GM12878 (cell line): Measurements from ENCODE around the gene SSBP2. TPM values are rescaled to one million over a fixed set of nuclear protein-coding genes. Genes with fewer than 3 reads are reported as not detected.

Experiments
- ATAC-seq: fragments of 200-7000 bp; cut with Tn5 transposase; 3 replicates; pipeline ENCODE4 v1.9.1; 2020; ENCODE audit warnings: mild to moderate bottlenecking, moderate library complexity
- BruUV-seq: library from RNA; stranded (reverse); fragments of 400-500 nt; replicated peaks from 2 replicates; lab custom pipeline; 2021; lab: Mats Ljungman, UMichigan
- CTCF ChIA-PET: fragments of 300-600 bp; sonication (Branson Sonifier 250); formaldehyde crosslinking; extraction: SDS; loops from one replicate; lab custom pipeline; 2021; ENCODE audit warnings: inconsistent platforms; lab: Yijun Ruan, JAX
- POLR2A ChIA-PET: fragments of 350-600 bp; formaldehyde crosslinking; extraction: SDS; loops from one replicate; lab custom pipeline; 2021; ENCODE audit warnings: inconsistent platforms; lab: Charles Lee
- RAD21 ChIA-PET: fragments of 300-600 bp; sonication (Branson Sonifier 250); formaldehyde crosslinking; loops from one replicate; lab custom pipeline; 2023; ENCODE audit warnings: antibody characterized with exemption; ENCODE audit not compliant: unreplicated experiment; lab: Charles Lee
- SMC1A ChIA-PET: fragments of 300-600 bp; sonication (Branson Sonifier 250); formaldehyde crosslinking; loops from one replicate; lab custom pipeline; 2023; ENCODE audit not compliant: unreplicated experiment, uncharacterized antibody; lab: Charles Lee
- DNase-seq: peaks from one replicate; pipeline ENCODE4 v3.0.0-alpha.2; 2011; ENCODE audit warnings: low read depth, low spot score
- FAIRE-seq: peaks from 3 replicates; lab custom pipeline; 2011; peaks lifted over from hg19 to GRCh38; lab: Jason Lieb, UNC
- H2AFZ ChIP-seq: 2 replicates; pipeline ENCODE4 v1.6.0; 2011; ENCODE audit warnings: low read depth, low read length, control low read depth; ENCODE audit not compliant: control insufficient read depth
- H3K27ac ChIP-seq: 2 replicates; pipeline ENCODE4 v1.5.1; 2011; ENCODE audit warnings: control low read depth; ENCODE audit not compliant: control insufficient read depth, insufficient read depth
- H3K27me3 ChIP-seq, 2 experiments: replicated peaks in 1 of 2; 2 replicates each; pipeline versions ENCODE4 v1.6.0 to v1.6.1; 2011; ENCODE audit warnings: low read length in 1 of 2; ENCODE audit not compliant: control insufficient read depth in 2 of 2, insufficient read depth in 2 of 2
- H3K36me3 ChIP-seq, 2 experiments: 2 replicates each; pipeline ENCODE4 v1.5.1; 2011; ENCODE audit warnings: low read length in 1 of 2; ENCODE audit not compliant: control insufficient read depth in 2 of 2, insufficient read depth in 2 of 2
- H3K4me1 ChIP-seq: 2 replicates; pipeline ENCODE4 v1.6.1; 2011; ENCODE audit warnings: mild to moderate bottlenecking, low read length, moderate library complexity, mixed read lengths; ENCODE audit not compliant: control insufficient read depth, insufficient read depth
- H3K4me2 ChIP-seq: 2 replicates; pipeline ENCODE4 v1.6.0; 2011; ENCODE audit warnings: control low read depth; ENCODE audit not compliant: control insufficient read depth, insufficient read depth
- H3K4me3 ChIP-seq: fragments of 200-600 bp; sonication (generic); 2 replicates; pipeline ENCODE4 v1.5.1; 2016
- H3K79me2 ChIP-seq: 2 replicates; pipeline ENCODE4 v1.6.0; 2011; ENCODE audit warnings: low read length; ENCODE audit not compliant: control insufficient read depth, insufficient read depth
- H3K9ac ChIP-seq: 2 replicates; pipeline ENCODE4 v1.8.0; 2011; ENCODE audit warnings: low read length, control low read depth, mixed read lengths; ENCODE audit not compliant: control insufficient read depth, insufficient read depth
- H3K9me3 ChIP-seq: replicated peaks from 3 replicates; pipeline ENCODE4 v1.5.1; 2011; ENCODE audit warnings: mild to moderate bottlenecking, low read length; ENCODE audit not compliant: control insufficient read depth, insufficient read depth
- H4K20me1 ChIP-seq: 2 replicates; pipeline ENCODE4 v1.6.0; 2011; ENCODE audit not compliant: control insufficient read depth, insufficient read depth
- ASH2L ChIP-seq: fragments of 300-600, 200-600 bp; sonication (generic); IDR thresholded peaks from 2 replicates; pipeline ENCODE4 v1.6.1; 2017; ENCODE audit warnings: low read depth, mild to moderate bottlenecking, borderline replicate concordance
- CREM ChIP-seq: IDR thresholded peaks from 2 replicates; pipeline ENCODE4 v1.6.1; 2014; ENCODE audit warnings: antibody characterized with exemption, low read depth
- EP300 ChIP-seq, 2 experiments: fragments of 150-350 bp in 1 of 2; IDR thresholded peaks; 2 replicates each; pipeline ENCODE4 v1.6.1; 2011 to 2012; ENCODE audit warnings: low read depth in 2 of 2, low read length in 2 of 2, borderline replicate concordance in 1 of 2, improper control_type of control experiment in 1 of 2, inconsistent platforms in 1 of 2; ENCODE audit not compliant: control insufficient read depth in 1 of 2
- FOXK2 ChIP-seq: fragments of 450-650 bp; IDR thresholded peaks from 2 replicates; pipeline ENCODE4 v1.6.1; 2017; ENCODE audit warnings: mild to moderate bottlenecking, moderate library complexity
- MTA2 ChIP-seq: fragments of 450-650 bp; IDR thresholded peaks from 2 replicates; pipeline ENCODE4 v1.6.1; 2016; ENCODE audit warnings: low read depth, mild to moderate bottlenecking, moderate library complexity
- MXI1 ChIP-seq: fragments of 150-350 bp; IDR thresholded peaks from 2 replicates; pipeline ENCODE4 v1.6.1; 2011; ENCODE audit warnings: low read depth, mild to moderate bottlenecking, inconsistent platforms, low read length, improper control_type of control experiment
- NFYB ChIP-seq: IDR thresholded peaks from 2 replicates; pipeline ENCODE4 v1.6.1; 2011; ENCODE audit warnings: low read depth, mild to moderate bottlenecking, low read length, improper control_type of control experiment, moderate library complexity; ENCODE audit not compliant: insufficient read depth
- NR2F1 ChIP-seq: fragments of 450-650 bp; conservative IDR thresholded peaks from 2 replicates; pipeline ENCODE4 v1.6.1; 2017; ENCODE audit warnings: mild to moderate bottlenecking
- POLR2A ChIP-seq: IDR thresholded peaks from 2 replicates; pipeline ENCODE4 v1.6.1; 2011; ENCODE audit warnings: low read depth, mild to moderate bottlenecking, low read length
- POLR2AphosphoS5 ChIP-seq: IDR thresholded peaks from 2 replicates; pipeline ENCODE4 v1.6.1; 2011; ENCODE audit warnings: mild to moderate bottlenecking, low read length, inconsistent platforms
- RUNX3 ChIP-seq: IDR thresholded peaks from 2 replicates; pipeline ENCODE4 v1.6.1; 2012; ENCODE audit warnings: low read length, inconsistent platforms
- SRF ChIP-seq, 2 experiments: IDR thresholded peaks; 2 replicates each; pipeline ENCODE4 v1.6.1; 2011; ENCODE audit warnings: low read depth in 2 of 2, low read length in 2 of 2, mild to moderate bottlenecking in 1 of 2, moderate library complexity in 1 of 2
- TAF1 ChIP-seq: IDR thresholded peaks from 2 replicates; pipeline ENCODE4 v1.6.1; 2011; ENCODE audit warnings: mild to moderate bottlenecking, low read depth, low read length, borderline replicate concordance
- WGBS: methylation state at CpG from one replicate; pipeline ENCODE4 v1.1.6; 2016; ENCODE audit warnings: low lambda C conversion rate; ENCODE audit not compliant: insufficient replicate concordance, insufficient coverage; ENCODE audit errors: missing lambda C conversion rate; 5-methylcytosine and 5-hydroxymethylcytosine counted together
- in situ Hi-C: fragments of 300-500 bp; cut with MboI; formaldehyde crosslinking; loops from 9 replicates; pipeline ENCODE4 v1.14.3; 2018; ENCODE audit warnings: mixed read lengths
- intact Hi-C: fragments of 100-400 bp; cut with micrococcal nuclease; formaldehyde crosslinking; loops from one replicate; pipeline ENCODE4 v1.14.2; 2022; ENCODE audit not compliant: unreplicated experiment
- polyA plus RNA-seq, 11 experiments: library from polyadenylated mRNA; depleted of rRNA in 4 of 11; unstranded in 6 of 11; stranded (reverse) in 5 of 11; fragments of >200 nt; fragmentation: Nextera tagmentation in 4 of 11; fragmentation: Illumina TruSeq in 1 of 11; extraction: Ambion mirVana in 4 of 11; extraction: Trizol in 1 of 11; gene quantifications; 1 replicate in 1 of 11; 2 replicates in 10 of 11; pipeline versions ENCODE4 v1.2.1 to v1.2.3, GENCODE V29; 2011 to 2016; ENCODE audit warnings: inconsistent platforms in 2 of 11, missing spikeins in 2 of 11, low read depth in 1 of 11
- total RNA-seq, 4 experiments: library from RNA; depleted of rRNA in 3 of 4; stranded (reverse); fragments of >200 nt in 3 of 4; fragmentation: Illumina TruSeq in 1 of 4; extraction: Trizol in 1 of 4; gene quantifications; 2 replicates each; pipeline versions ENCODE4 v1.2.1 to v1.2.3, GENCODE V29; 2013 to 2021

SSBP2 gene
- total and polyA plus RNA-seq, 10 of the 15 experiments (the other 5 are each of a cell fraction or from before 2014, with no cell fraction given): 52.2 to 132 (median 110) TPM

- H3K9me3 ChIP-seq: no peaks in the 10 kb centered on the region
- peaks cover 4% of the 10 kb centered on the region; the same call in 1 of the 2 replicates for H3K4me1 ChIP-seq
- H4K20me1 ChIP-seq: no peaks in the 10 kb centered on the region
- RAD21 ChIA-PET: interaction anchor here (0.8 to 1.9 kb wide), 11 partner anchors 13 to 446 kb away, joined by 3 to 16 read pairs (median 4); partner anchors contain the start of gene SSBP2
- peak; percentile 95 for ATAC-seq
- H3K36me3 ChIP-seq: no peaks in the 10 kb centered on the region
- TF ChIP-seq MTA2 (peak; percentile 26; the same call in 1 of the 2 replicates), NR2F1 (no peak; the same call in 1 of the 2 replicates), CREM (no peak), RUNX3 (no peak), FOXK2 (no peak; the same call in 1 of the 2 replicates), ASH2L (0 out of 2 replicates have a peak, but pooled peaks have one; percentile 94), POLR2A (peak; percentile 77), NFYB (no peak), POLR2AphosphoS5 (peak; percentile 75), TAF1 (peak; percentile 83), MXI1 (0 out of 2 replicates have a peak, but pooled peaks have one; percentile 20), SRF (IDR thresholded peaks at IDR 0.05; ENCODE audit: low read depth in 2 of 2, low read length in 2 of 2) (no peak), EP300 (IDR thresholded peaks at IDR 0.05; ENCODE audit: borderline replicate concordance in 1 of 2, control insufficient read depth in 1 of 2, low read depth in 2 of 2, low read length in 2 of 2) (no peak)
- peak overlapping the region; percentile 54 for H3K9ac ChIP-seq
- peak overlapping the region; percentile 87 for H3K4me2 ChIP-seq
- peak; percentile 23 for DNase-seq
- intact Hi-C loops: no loop called here
- in situ Hi-C loops: no loop called here
- H3K27me3 ChIP-seq: no peaks in the 10 kb centered on the region
- peak overlapping the region; percentile 89 for H2AFZ ChIP-seq
- POLR2A ChIA-PET: interaction anchor here (0.5 to 2.6 kb wide), 4 partner anchors 11 to 146 kb away, joined by 4 to 12 read pairs (median 10); partner anchors contain the start of gene SSBP2
- 10% methylated on average over 5 of the region's 5 CpGs for WGBS
- peak overlapping the region; percentile 64 for H3K27ac ChIP-seq
- CTCF ChIA-PET: interaction anchor here (0.9 to 2.4 kb wide), 13 partner anchors 10 to 386 kb away, joined by 3 to 12 read pairs (median 5); no protein-coding TSS in a partner anchor
- peak overlapping the region; percentile 48 for H3K4me3 ChIP-seq
- H3K79me2 ChIP-seq: no peaks in the 10 kb centered on the region
- peak; percentile 23 for FAIRE-seq
- no TSS peak for BruUV-seq
- SMC1A ChIA-PET: interaction anchor here (0.6 to 2.3 kb wide), 23 partner anchors 8 to 394 kb away, joined by 3 to 11 read pairs (median 4); partner anchors contain the start of gene SSBP2
These were observed 28.4 kb upstream of the SSBP2 start for GRCh38 chr5:81779125-81779915.
